Lower leg skin (tissue), 4 donors: Measurements from ENCODE around the gene KCNN3. TPM values are rescaled to one million over a fixed set of nuclear protein-coding genes. Genes with fewer than 3 reads are reported as not detected.

Experiments used
- DNase-seq, 2 donors: peaks; one replicate each; pipeline ENCODE4 v3.0.0-alpha.2; 2019; ENCODE audit warnings: low spot score in 2 of 2
- H3K4me3 ChIP-seq: fragments of 200-600 bp; sonication (generic); 2 replicates; pipeline ENCODE4 v1.5.1; 2017; ENCODE audit warnings: mild to moderate bottlenecking, low read depth; ENCODE audit not compliant: poor library complexity, severe bottlenecking
- POLR2A ChIP-seq, 2 donors: fragments of 450-650 bp; IDR thresholded peaks; one replicate each; pipeline ENCODE4 v1.6.1; 2016 to 2017; ENCODE audit warnings: antibody characterized with exemption in 2 of 2, mild to moderate bottlenecking in 1 of 2, moderate library complexity in 1 of 2
- WGBS, 2 donors: methylation state at CpG; one replicate each; pipeline ENCODE4 v1.1.5; 2018; 5-methylcytosine and 5-hydroxymethylcytosine counted together
- intact Hi-C: fragments of 100-400 bp; cut with DNase I; formaldehyde crosslinking; loops from one replicate; pipeline ENCODE4 v1.15.0; 2023; ENCODE audit warnings: low total_unique reads
- total RNA-seq, 4 donors: library from RNA; depleted of rRNA; stranded (reverse); fragments of >200 nt; gene quantifications; one replicate each; pipeline ENCODE4 v1.1.0, GENCODE V29; 2016
- TF ChIP-seq, protein P1 (sequence below), 3 donors: fragments of 450-650 bp; IDR thresholded peaks; one replicate each; pipeline ENCODE4 v1.5.1; 2016; ENCODE audit warnings: antibody characterized with exemption in 3 of 3, mild to moderate bottlenecking in 3 of 3, moderate library complexity in 2 of 3

Gene KCNN3
- total RNA-seq, 4 donors from 2014 or later = 0.13 to 2.1 (median 0.36) TPM

- 86 to 100% methylated on average over 2 of the region's 2 CpGs for WGBS, 2 donors
- TF ChIP-seq POLR2A (IDR thresholded peaks at IDR 0.05) = no peak
- TF ChIP-seq, protein P1, sequence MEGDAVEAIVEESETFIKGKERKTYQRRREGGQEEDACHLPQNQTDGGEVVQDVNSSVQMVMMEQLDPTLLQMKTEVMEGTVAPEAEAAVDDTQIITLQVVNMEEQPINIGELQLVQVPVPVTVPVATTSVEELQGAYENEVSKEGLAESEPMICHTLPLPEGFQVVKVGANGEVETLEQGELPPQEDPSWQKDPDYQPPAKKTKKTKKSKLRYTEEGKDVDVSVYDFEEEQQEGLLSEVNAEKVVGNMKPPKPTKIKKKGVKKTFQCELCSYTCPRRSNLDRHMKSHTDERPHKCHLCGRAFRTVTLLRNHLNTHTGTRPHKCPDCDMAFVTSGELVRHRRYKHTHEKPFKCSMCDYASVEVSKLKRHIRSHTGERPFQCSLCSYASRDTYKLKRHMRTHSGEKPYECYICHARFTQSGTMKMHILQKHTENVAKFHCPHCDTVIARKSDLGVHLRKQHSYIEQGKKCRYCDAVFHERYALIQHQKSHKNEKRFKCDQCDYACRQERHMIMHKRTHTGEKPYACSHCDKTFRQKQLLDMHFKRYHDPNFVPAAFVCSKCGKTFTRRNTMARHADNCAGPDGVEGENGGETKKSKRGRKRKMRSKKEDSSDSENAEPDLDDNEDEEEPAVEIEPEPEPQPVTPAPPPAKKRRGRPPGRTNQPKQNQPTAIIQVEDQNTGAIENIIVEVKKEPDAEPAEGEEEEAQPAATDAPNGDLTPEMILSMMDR (IDR thresholded peaks at IDR 0.05) = no peak
- DNase-seq = peak in 1 of 2 donors; percentile 59
- intact Hi-C loops = no loop called here
- no peak overlapping the region for H3K4me3 ChIP-seq
Measured at GRCh38 chr1:154739654-154740053, 130.4 kb downstream of the KCNN3 start.

DNA sequence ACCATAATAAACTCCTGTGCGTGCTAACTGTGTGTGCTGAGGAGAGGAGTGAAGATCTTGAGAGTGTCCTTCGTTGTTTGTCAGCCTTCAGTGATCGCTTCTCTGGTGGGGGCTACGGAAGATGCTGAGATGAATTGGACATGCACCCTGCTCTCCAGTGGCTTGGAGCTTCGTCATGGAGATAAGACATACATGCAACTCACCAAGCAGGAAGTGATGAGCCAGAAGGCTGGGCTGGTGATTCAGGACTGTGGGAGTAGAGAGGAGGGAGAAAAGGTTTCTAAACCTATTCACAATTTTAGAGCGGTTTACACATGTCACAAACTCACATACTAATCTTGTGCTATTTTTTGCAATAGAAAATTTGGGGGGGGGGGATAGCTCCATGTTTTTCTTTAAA lies 133.2 kb downstream of the KCNN3 start:
- intact Hi-C loops = no loop called here
- no peak for DNase-seq
- no peak overlapping the region for H3K4me3 ChIP-seq
- no peak for TF ChIP-seq POLR2A (IDR thresholded peaks at IDR 0.05)
- TF ChIP-seq, protein P1 (IDR thresholded peaks at IDR 0.05) = no peak
- WGBS, 2 donors = 63 to 73% methylated on average over 6 of the region's 6 CpGs

DNA sequence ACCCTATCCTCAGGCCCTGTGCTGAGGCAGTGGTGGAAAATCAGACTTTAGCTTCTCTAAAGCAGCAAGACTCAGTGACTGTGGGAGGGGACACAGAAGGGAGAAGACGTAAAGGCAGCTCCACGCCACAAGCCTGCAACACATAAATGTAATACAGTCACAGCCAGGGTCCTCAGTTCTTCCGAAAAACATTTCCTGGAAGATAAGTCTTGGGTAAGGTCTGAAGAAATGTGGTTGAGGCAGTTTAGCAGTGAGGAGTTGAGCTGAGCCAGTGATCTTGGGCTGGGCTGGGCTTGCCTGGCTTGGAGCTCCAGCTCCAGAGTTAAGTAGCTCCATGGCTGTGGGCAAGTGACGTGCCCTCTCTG lies 134.3 kb downstream of the KCNN3 start:
- intact Hi-C loops = no loop called here

DNA sequence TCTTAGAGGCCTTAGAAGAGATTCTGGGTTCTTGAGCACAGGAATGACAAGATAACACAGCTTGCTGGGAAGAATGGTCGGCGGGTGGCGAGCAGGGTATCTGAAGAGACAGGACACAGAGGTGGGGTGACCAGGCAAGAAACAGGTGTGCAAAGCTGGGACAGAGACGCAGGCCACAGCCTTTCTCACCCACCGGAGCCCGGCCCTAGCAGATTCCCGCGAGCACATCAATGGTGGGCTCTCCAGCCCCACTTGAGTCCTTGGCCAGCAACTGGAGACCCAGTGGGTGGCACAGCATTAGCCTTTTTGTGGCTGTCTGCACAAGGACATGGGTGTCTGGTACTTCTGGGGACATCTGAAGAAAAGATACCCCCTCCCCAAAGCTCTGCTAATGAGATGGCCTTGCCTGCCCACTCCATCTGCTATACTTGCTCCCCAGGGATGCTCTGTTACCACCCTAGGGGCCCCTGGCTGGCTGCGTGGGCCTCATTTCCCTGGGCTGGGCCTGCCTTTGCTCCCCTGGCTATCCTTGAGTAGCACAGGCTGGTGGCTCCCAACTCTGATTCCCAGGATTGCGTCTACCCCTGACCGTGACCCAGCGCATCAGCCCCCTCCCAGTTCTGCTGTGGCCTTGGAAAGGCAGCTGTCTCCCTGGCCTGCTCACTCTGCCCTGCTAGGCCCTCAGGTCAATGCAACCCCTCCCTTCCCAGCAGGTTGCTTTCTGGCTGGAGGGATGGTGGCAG lies 134.8 kb downstream of the KCNN3 start:
- no peak for TF ChIP-seq POLR2A (IDR thresholded peaks at IDR 0.05)
- TF ChIP-seq, protein P1 (IDR thresholded peaks at IDR 0.05) = no peak
- no peak for DNase-seq
- intact Hi-C loops = no loop called here
- H3K4me3 ChIP-seq = no peak overlapping the region
- 96% methylated on average over 12 of the region's 12 CpGs for WGBS, 2 donors

More for the DNA sequence above, 134.3 kb downstream of the KCNN3 start:
- 78 to 88% methylated on average over 4 of the region's 4 CpGs for WGBS, 2 donors
- TF ChIP-seq, protein P1 (IDR thresholded peaks at IDR 0.05) = no peak
- no peak for TF ChIP-seq POLR2A (IDR thresholded peaks at IDR 0.05)
- no peak for DNase-seq
- no peak overlapping the region for H3K4me3 ChIP-seq

- no peak for TF ChIP-seq POLR2A (IDR thresholded peaks at IDR 0.05)
- TF ChIP-seq, protein P1 (IDR thresholded peaks at IDR 0.05) = no peak
- no peak for DNase-seq
- H3K4me3 ChIP-seq = no peak overlapping the region
- intact Hi-C loops = no loop called here
- WGBS, 2 donors = 65 to 68% methylated on average over 4 of the region's 4 CpGs
Measured at GRCh38 chr1:154733621-154734020, 136.5 kb downstream of the KCNN3 start.
